GM23338 (cell line): ENCODE results near the gene HOXB6. TPM values are rescaled to one million over a fixed set of nuclear protein-coding genes. Genes with fewer than 3 reads are reported as not detected.

Experiments used
- ATAC-seq: fragments of 200-7000 bp; cut with Tn5 transposase; 3 replicates; pipeline ENCODE4 v1.9.1; 2020
- DNase-seq: peaks from one replicate; pipeline ENCODE4 v3.0.0-alpha.2; 2015; ENCODE audit warnings: low spot score
- H2AFZ ChIP-seq: fragments of 200-600 bp; sonication (generic); 2 replicates; pipeline ENCODE4 v1.8.0; 2016; ENCODE audit warnings: antibody characterized with exemption, mild to moderate bottlenecking, moderate library complexity
- H3F3A ChIP-seq: fragments of 200-600 bp; sonication (generic); replicated peaks from 2 replicates; pipeline ENCODE4 v1.8.0; 2017; ENCODE audit warnings: antibody characterized with exemption, mixed run types, low read depth
- H3K27ac ChIP-seq: fragments of 200-600 bp; sonication (generic); 2 replicates; pipeline ENCODE4 v1.6.1; 2016; ENCODE audit warnings: low read depth
- H3K27me3 ChIP-seq: fragments of 200-600 bp; sonication (generic); 2 replicates; pipeline ENCODE4 v1.8.0; 2016; ENCODE audit warnings: mild to moderate bottlenecking, mixed run types, moderate library complexity; ENCODE audit not compliant: insufficient read depth
- H3K36me3 ChIP-seq: fragments of 200-600 bp; sonication (generic); 2 replicates; pipeline ENCODE4 v1.8.0; 2016; ENCODE audit warnings: mild to moderate bottlenecking; ENCODE audit not compliant: insufficient read depth
- H3K4me1 ChIP-seq: fragments of 200-600 bp; sonication (generic); 2 replicates; pipeline ENCODE4 v1.8.0; 2016; ENCODE audit warnings: mild to moderate bottlenecking, moderate library complexity; ENCODE audit not compliant: insufficient read depth
- H3K4me2 ChIP-seq: fragments of 200-600 bp; sonication (generic); 2 replicates; pipeline ENCODE4 v1.7.1; 2017; ENCODE audit warnings: mixed run types
- H3K4me3 ChIP-seq: fragments of 200-600 bp; sonication (generic); 2 replicates; pipeline ENCODE4 v1.6.1; 2016; ENCODE audit warnings: mixed run types
- H3K79me2 ChIP-seq: fragments of 200-600 bp; sonication (generic); replicated peaks from 2 replicates; pipeline ENCODE4 v1.8.0; 2017; ENCODE audit warnings: mild to moderate bottlenecking; ENCODE audit not compliant: insufficient read depth
- H3K9me2 ChIP-seq: fragments of 200-600 bp; sonication (generic); 2 replicates; pipeline ENCODE4 v1.8.0; 2017; ENCODE audit not compliant: insufficient read depth
- H4K20me1 ChIP-seq: fragments of 200-600 bp; sonication (generic); replicated peaks from 2 replicates; pipeline ENCODE4 v1.8.0; 2017; ENCODE audit warnings: mild to moderate bottlenecking; ENCODE audit not compliant: insufficient read depth
- H3K27ac Mint-ChIP-seq: 2 replicates; pipeline ENCODE4 v1.8.0; 2020; ENCODE audit warnings: inconsistent platforms, mild to moderate bottlenecking, moderate library complexity, mixed read lengths
- H3K27me3 Mint-ChIP-seq: 3 replicates; pipeline ENCODE4 v1.8.0; 2022; ENCODE audit warnings: low read depth, mild to moderate bottlenecking, moderate library complexity, mixed read lengths, inconsistent platforms; ENCODE audit not compliant: insufficient read depth, poor library complexity
- H3K36me3 Mint-ChIP-seq: 3 replicates; pipeline ENCODE4 v1.8.0; 2021; ENCODE audit warnings: low read depth, mild to moderate bottlenecking, inconsistent platforms, moderate library complexity, mixed read lengths
- H3K4me1 Mint-ChIP-seq: 3 replicates; pipeline ENCODE4 v1.8.0; 2020; ENCODE audit warnings: mild to moderate bottlenecking, inconsistent platforms, mixed read lengths
- H3K4me3 Mint-ChIP-seq: 3 replicates; pipeline ENCODE4 v1.8.0; 2021; ENCODE audit warnings: moderate library complexity, mild to moderate bottlenecking, inconsistent platforms, mixed read lengths
- H3K9me3 Mint-ChIP-seq: 3 replicates; pipeline ENCODE4 v1.8.0; 2020; ENCODE audit warnings: moderate library complexity, mild to moderate bottlenecking, inconsistent platforms, mixed read lengths
- EZH2 ChIP-seq: fragments of 200-600 bp; sonication (generic); IDR thresholded peaks from one replicate; pipeline ENCODE4 v1.8.0; 2017; ENCODE audit warnings: antibody characterized with exemption, mild to moderate bottlenecking, low read depth; ENCODE audit not compliant: unreplicated experiment
- STAT1 ChIP-seq: IDR thresholded peaks from one replicate; pipeline ENCODE4 v1.6.1; 2016; ENCODE audit warnings: antibody characterized with exemption; ENCODE audit not compliant: unreplicated experiment
- polyA plus RNA-seq: library from polyadenylated mRNA; unstranded; fragments of >200 nt; fragmentation: Nextera tagmentation; extraction: Ambion mirVana; gene quantifications from 2 replicates; pipeline ENCODE4 v1.2.1, GENCODE V29; 2016
- total RNA-seq: library from RNA; depleted of rRNA; stranded (reverse); fragments of >200 nt; shearing (Covaris generic); gene quantifications from 2 replicates; pipeline ENCODE4 v1.2.3, GENCODE V29; 2014
- TF ChIP-seq, protein P1 (sequence below): IDR thresholded peaks from one replicate; pipeline ENCODE4 v1.6.1; 2018; ENCODE audit warnings: antibody characterized with exemption; ENCODE audit not compliant: unreplicated experiment

The HOXB6 gene
- total and polyA plus RNA-seq, 2 experiments from 2014 or later = not detected

DNA sequence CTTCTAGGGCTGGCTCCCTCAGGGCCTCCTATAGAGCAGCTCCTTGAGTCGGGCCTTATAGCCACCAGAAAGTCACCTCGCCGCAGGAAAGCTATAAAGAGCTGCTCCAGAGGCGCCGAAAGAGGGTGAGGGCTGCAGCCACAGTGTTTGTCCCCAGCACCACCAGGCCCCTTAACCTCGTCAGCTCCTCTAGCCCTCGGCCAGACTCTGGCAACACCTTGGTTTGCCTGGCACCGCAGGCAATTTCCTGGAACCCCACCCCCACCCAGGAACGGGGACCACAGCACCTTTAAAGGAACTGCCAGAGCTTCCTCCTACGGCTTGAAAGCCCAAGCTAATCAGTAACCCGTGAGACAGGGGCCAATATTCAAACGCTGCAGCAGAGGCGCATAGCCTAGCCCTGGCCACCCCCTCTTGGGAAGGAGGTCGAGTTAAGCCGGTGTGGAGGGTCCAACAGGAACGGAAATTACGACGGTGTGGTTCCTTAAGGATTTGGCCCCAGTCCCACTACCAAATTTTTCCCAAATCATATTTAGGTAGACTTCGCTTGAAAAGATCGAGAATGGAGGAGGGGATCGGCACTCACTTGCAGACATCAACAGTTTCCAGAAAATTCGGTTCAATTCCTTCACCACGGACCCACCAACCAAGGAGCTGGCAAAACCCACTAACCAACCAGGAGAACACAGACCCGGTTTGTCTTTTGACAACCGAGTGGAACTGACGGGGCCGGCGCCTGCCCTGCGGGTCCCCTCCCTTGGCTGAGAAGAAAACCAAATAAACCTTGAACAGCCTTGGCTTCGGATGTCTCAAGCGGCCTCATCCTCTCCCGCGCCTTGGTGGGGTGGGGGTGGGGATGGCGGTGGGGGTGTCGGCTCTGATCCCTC lies 3.0 kb downstream of the HOXB6 start:
- no peak for DNase-seq
- Histone ChIP-seq H3F3A (peaks cover 69% of the 10 kb centered on the region), H2AFZ (no peak overlapping the region), H3K4me1 (peaks cover 42% of the 10 kb centered on the region), H4K20me1 (peaks cover 84% of the 10 kb centered on the region), H3K27me3 (peaks cover 100% of the 10 kb centered on the region), H3K27ac (no peak overlapping the region), H3K79me2 (no peaks in the 10 kb centered on the region), H3K36me3 (no peaks in the 10 kb centered on the region; the same call in 1 of the 2 replicates), H3K4me2 (no peak overlapping the region), H3K4me3 (no peak overlapping the region), H3K9me2 (no peaks in the 10 kb centered on the region)
- TF ChIP-seq, protein P1, sequence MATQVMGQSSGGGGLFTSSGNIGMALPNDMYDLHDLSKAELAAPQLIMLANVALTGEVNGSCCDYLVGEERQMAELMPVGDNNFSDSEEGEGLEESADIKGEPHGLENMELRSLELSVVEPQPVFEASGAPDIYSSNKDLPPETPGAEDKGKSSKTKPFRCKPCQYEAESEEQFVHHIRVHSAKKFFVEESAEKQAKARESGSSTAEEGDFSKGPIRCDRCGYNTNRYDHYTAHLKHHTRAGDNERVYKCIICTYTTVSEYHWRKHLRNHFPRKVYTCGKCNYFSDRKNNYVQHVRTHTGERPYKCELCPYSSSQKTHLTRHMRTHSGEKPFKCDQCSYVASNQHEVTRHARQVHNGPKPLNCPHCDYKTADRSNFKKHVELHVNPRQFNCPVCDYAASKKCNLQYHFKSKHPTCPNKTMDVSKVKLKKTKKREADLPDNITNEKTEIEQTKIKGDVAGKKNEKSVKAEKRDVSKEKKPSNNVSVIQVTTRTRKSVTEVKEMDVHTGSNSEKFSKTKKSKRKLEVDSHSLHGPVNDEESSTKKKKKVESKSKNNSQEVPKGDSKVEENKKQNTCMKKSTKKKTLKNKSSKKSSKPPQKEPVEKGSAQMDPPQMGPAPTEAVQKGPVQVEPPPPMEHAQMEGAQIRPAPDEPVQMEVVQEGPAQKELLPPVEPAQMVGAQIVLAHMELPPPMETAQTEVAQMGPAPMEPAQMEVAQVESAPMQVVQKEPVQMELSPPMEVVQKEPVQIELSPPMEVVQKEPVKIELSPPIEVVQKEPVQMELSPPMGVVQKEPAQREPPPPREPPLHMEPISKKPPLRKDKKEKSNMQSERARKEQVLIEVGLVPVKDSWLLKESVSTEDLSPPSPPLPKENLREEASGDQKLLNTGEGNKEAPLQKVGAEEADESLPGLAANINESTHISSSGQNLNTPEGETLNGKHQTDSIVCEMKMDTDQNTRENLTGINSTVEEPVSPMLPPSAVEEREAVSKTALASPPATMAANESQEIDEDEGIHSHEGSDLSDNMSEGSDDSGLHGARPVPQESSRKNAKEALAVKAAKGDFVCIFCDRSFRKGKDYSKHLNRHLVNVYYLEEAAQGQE = no peak
- TF ChIP-seq EZH2 = peak; percentile 89
- Mint-ChIP-seq H3K4me1 (peaks cover 17% of the 10 kb centered on the region), H3K4me3 (no peak overlapping the region), H3K9me3 (peaks cover 4% of the 10 kb centered on the region; the same call in 1 of the 3 replicates), H3K27ac (no peak overlapping the region), H3K27me3 (peaks cover 100% of the 10 kb centered on the region), H3K36me3 (peaks cover 3% of the 10 kb centered on the region; the same call in 1 of the 3 replicates)
- no peak for ATAC-seq

DNA sequence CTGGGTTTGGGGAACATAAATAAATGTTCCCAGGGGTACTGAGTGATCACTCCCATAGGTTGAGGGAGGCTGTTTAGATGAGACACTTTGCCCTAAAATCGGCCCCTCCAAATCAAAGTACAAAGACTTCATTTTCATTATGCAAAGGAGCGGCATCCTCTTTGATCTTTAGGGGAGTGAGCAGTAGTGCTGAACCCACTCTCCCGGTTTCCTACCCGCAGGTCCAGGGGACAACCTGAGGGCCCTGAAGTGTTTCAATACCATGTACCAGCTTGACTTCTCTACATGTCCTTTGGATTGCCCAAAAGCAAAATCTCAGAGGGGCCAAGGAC lies 3.6 kb downstream of the HOXB6 start:
- H3F3A ChIP-seq = peaks cover 70% of the 10 kb centered on the region
- peaks cover 45% of the 10 kb centered on the region for H3K4me1 ChIP-seq
- H3K9me2 ChIP-seq = no peaks in the 10 kb centered on the region
- TF ChIP-seq STAT1 (no peak), EZH2 (peak; percentile 80)
- Mint-ChIP-seq H3K4me3 (no peak overlapping the region), H3K4me1 (peaks cover 23% of the 10 kb centered on the region), H3K36me3 (peaks cover 3% of the 10 kb centered on the region; the same call in 1 of the 3 replicates), H3K9me3 (peaks cover 4% of the 10 kb centered on the region; the same call in 1 of the 3 replicates), H3K27ac (no peak overlapping the region), H3K27me3 (peaks cover 100% of the 10 kb centered on the region)
- H3K4me3 ChIP-seq = no peak overlapping the region
- no peak for ATAC-seq
- peaks cover 78% of the 10 kb centered on the region for H4K20me1 ChIP-seq
- H3K27me3 ChIP-seq = peaks cover 100% of the 10 kb centered on the region
- H2AFZ ChIP-seq = no peak overlapping the region
- H3K79me2 ChIP-seq = no peaks in the 10 kb centered on the region
- no peak overlapping the region for H3K4me2 ChIP-seq
- H3K36me3 ChIP-seq = no peaks in the 10 kb centered on the region
- H3K27ac ChIP-seq = no peak overlapping the region
- DNase-seq = no peak
